ENCODE results near the gene SPOCK1. TPM values are rescaled to one million over a fixed set of nuclear protein-coding genes. Genes with fewer than 3 reads are reported as not detected.
"Not testable (repeated sequence)": the region's sequence is repeated elsewhere in the genome, so short reads cannot be mapped to it uniquely, and the experiment has no call there.

The SPOCK1 gene
- polyA plus RNA-seq (ENCODE audit: insufficient read length in 4 of 4), result 10 to 100 TPM in 3 of 4 donors, 1 to 10 TPM in 1; 5.9 to 39.6 (median 14.2) TPM

GRCh38 chr5:137498736-137499505 is at the start of gene SPOCK1:
SPOCK1 (minus strand) TSS chr5:137499326.
- DNase-seq (ENCODE audit: low read depth in 4 of 4, low spot score in 3 of 4), result peak; percentile 18 to 62 (median 54)

- DNase-seq (ENCODE audit: low read depth in 4 of 4, low spot score in 3 of 4), result no peak
These were observed 46.8 kb upstream of the SPOCK1 start for GRCh38 chr5:137545956-137546355.

GRCh38 chr5:137535449-137535848 is 36.3 kb upstream of the SPOCK1 start:
- not testable (repeated sequence) for DNase-seq (ENCODE audit: low read depth in 4 of 4, low spot score in 3 of 4)

GRCh38 chr5:137533963-137534362 is 34.8 kb upstream of the SPOCK1 start:
- no peak for DNase-seq (ENCODE audit: low read depth in 4 of 4, low spot score in 3 of 4)

- DNase-seq (ENCODE audit: low read depth in 4 of 4, low spot score in 3 of 4), result no peak
These were observed 32.1 kb upstream of the SPOCK1 start for GRCh38 chr5:137531266-137531665.

- DNase-seq (ENCODE audit: low read depth in 4 of 4, low spot score in 3 of 4), result no peak
These were observed 22.1 kb upstream of the SPOCK1 start for GRCh38 chr5:137521246-137521645.

- DNase-seq (ENCODE audit: low read depth in 4 of 4, low spot score in 3 of 4), result no peak
These were observed 17.8 kb upstream of the SPOCK1 start for GRCh38 chr5:137516961-137517360.

GRCh38 chr5:137516251-137516797 is 17.2 kb upstream of the SPOCK1 start:
- no peak for DNase-seq (ENCODE audit: low read depth in 4 of 4, low spot score in 3 of 4)

- no peak for DNase-seq (ENCODE audit: low read depth in 4 of 4, low spot score in 3 of 4)
These were observed 16.1 kb upstream of the SPOCK1 start for GRCh38 chr5:137515238-137515637.

- no peak for DNase-seq (ENCODE audit: low read depth in 4 of 4, low spot score in 3 of 4)
These were observed 11.5 kb upstream of the SPOCK1 start for GRCh38 chr5:137510671-137511070.

GRCh38 chr5:137507150-137507549 is 8.0 kb upstream of the SPOCK1 start:
- DNase-seq (ENCODE audit: low read depth in 4 of 4, low spot score in 3 of 4), result no peak

- DNase-seq (ENCODE audit: low read depth in 4 of 4, low spot score in 3 of 4), result no peak
These were observed 7.2 kb upstream of the SPOCK1 start for GRCh38 chr5:137506296-137506695.

GRCh38 chr5:137504916-137505315 is 5.8 kb upstream of the SPOCK1 start:
- no peak for DNase-seq (ENCODE audit: low read depth in 4 of 4, low spot score in 3 of 4)

GRCh38 chr5:137503456-137503855 is 4.3 kb upstream of the SPOCK1 start:
- DNase-seq (ENCODE audit: low read depth in 4 of 4, low spot score in 3 of 4), result no peak

GRCh38 chr5:137502632-137503031 is 3.5 kb upstream of the SPOCK1 start:
- no peak for DNase-seq (ENCODE audit: low read depth in 4 of 4, low spot score in 3 of 4)

GRCh38 chr5:137501846-137502406 is 2.8 kb upstream of the SPOCK1 start:
- DNase-seq (ENCODE audit: low read depth in 4 of 4, low spot score in 3 of 4), result no peak

GRCh38 chr5:137501226-137501625 is 2.1 kb upstream of the SPOCK1 start:
- DNase-seq (ENCODE audit: low read depth in 4 of 4, low spot score in 3 of 4), result no peak

- DNase-seq (ENCODE audit: low read depth in 4 of 4, low spot score in 3 of 4), result no peak
These were observed 1.6 kb upstream of the SPOCK1 start for GRCh38 chr5:137500615-137501225.

GRCh38 chr5:137499506-137499847 is 351 bp upstream of the SPOCK1 start:
- DNase-seq (ENCODE audit: low read depth in 4 of 4, low spot score in 3 of 4), result not testable (repeated sequence)

GRCh38 chr5:137498301-137498735 is 808 bp downstream of the SPOCK1 start:
- no peak for DNase-seq (ENCODE audit: low read depth in 4 of 4, low spot score in 3 of 4)

All from left renal pelvis (tissue), 4 donors.